CD4-positive, alpha-beta memory T cell (primary cell): Measurements from ENCODE around the gene LIX1. TPM values are rescaled to one million over a fixed set of nuclear protein-coding genes. Genes with fewer than 3 reads are reported as not detected.

Experiments used
- CTCF ChIA-PET: fragments of 350-600 bp; sonication (Branson Sonifier 250); formaldehyde crosslinking; loops from one replicate; lab custom pipeline; 2021; ENCODE audit warnings: inconsistent platforms; ENCODE audit not compliant: partially characterized antibody; lab: Charles Lee
- POLR2A ChIA-PET: fragments of 350-600 bp; sonication (Branson Sonifier 250); formaldehyde crosslinking; loops from one replicate; lab custom pipeline; 2021; ENCODE audit not compliant: partially characterized antibody; lab: Charles Lee
- DNase-seq, 5 donors: peaks; one replicate each; pipeline versions ENCODE4 v3.0.0 to v3.0.0-alpha.2; 2020 to 2022; ENCODE audit warnings: mixed read lengths in 1 of 5
- H3K27ac ChIP-seq: one replicate; pipeline ENCODE4 v1.7.0; 2013; ENCODE audit warnings: low read depth, low read length
- H3K27me3 ChIP-seq: 2 replicates; pipeline ENCODE4 v1.7.0; 2013; ENCODE audit warnings: mild to moderate bottlenecking, low read length, moderate library complexity; ENCODE audit not compliant: insufficient read depth
- H3K36me3 ChIP-seq: 2 replicates; pipeline ENCODE4 v1.7.0; 2013; ENCODE audit warnings: mild to moderate bottlenecking, low read length, moderate library complexity; ENCODE audit not compliant: insufficient read depth
- H3K4me1 ChIP-seq: 2 replicates; pipeline ENCODE4 v1.7.0; 2013; ENCODE audit warnings: mild to moderate bottlenecking, low read length, moderate library complexity; ENCODE audit not compliant: insufficient read depth
- H3K4me3 ChIP-seq, 2 donors: one replicate each; pipeline ENCODE4 v1.7.0; 2013; ENCODE audit warnings: low read length in 2 of 2, mild to moderate bottlenecking in 1 of 2
- H3K9me3 ChIP-seq, 2 donors: one replicate each; pipeline ENCODE4 v1.7.0; 2013; ENCODE audit warnings: low read length in 2 of 2, control low read depth in 1 of 2; ENCODE audit not compliant: control insufficient read depth in 1 of 2
- H3K27ac Mint-ChIP-seq, 7 donors: one replicate each; pipeline ENCODE4 v1.8.0; 2020 to 2021; ENCODE audit warnings: mixed read lengths in 7 of 7, mild to moderate bottlenecking in 6 of 7, inconsistent platforms in 3 of 7, moderate library complexity in 3 of 7
- H3K27me3 Mint-ChIP-seq, 2 donors: one replicate each; pipeline ENCODE4 v1.8.0; 2020 to 2021; ENCODE audit warnings: mixed read lengths in 2 of 2
- H3K36me3 Mint-ChIP-seq, 2 donors: one replicate each; pipeline ENCODE4 v1.8.0; 2020 to 2021; ENCODE audit warnings: mixed read lengths in 2 of 2, inconsistent platforms in 1 of 2, mild to moderate bottlenecking in 1 of 2
- H3K4me1 Mint-ChIP-seq, 4 donors: one replicate each; pipeline ENCODE4 v1.8.0; 2020 to 2021; ENCODE audit warnings: mixed read lengths in 4 of 4, mild to moderate bottlenecking in 1 of 4
- H3K4me3 Mint-ChIP-seq, 8 donors: one replicate each; pipeline ENCODE4 v1.8.0; 2020 to 2021; ENCODE audit warnings: mixed read lengths in 8 of 8, mild to moderate bottlenecking in 7 of 8, moderate library complexity in 6 of 8, inconsistent platforms in 3 of 8
- H3K9me3 Mint-ChIP-seq, 8 donors: one replicate each; pipeline ENCODE4 v1.8.0; 2020 to 2021; ENCODE audit warnings: mixed read lengths in 8 of 8, mild to moderate bottlenecking in 5 of 8, inconsistent platforms in 3 of 8, moderate library complexity in 1 of 8
- intact Hi-C: fragments of 100-400 bp; cut with micrococcal nuclease; formaldehyde crosslinking; loops from one replicate; pipeline ENCODE4 v1.15.1; 2023
- polyA plus RNA-seq, 2 donors: library from polyadenylated mRNA; unstranded; fragments of 300-500 nt; fragmentation: Illumina TruSeq; gene quantifications; one replicate each; pipeline ENCODE4 v1.2.3, GENCODE V29; 2021
- total RNA-seq, 2 experiments: library from RNA; stranded (reverse); gene quantifications; one replicate each; pipeline ENCODE4 v1.2.3, GENCODE V29; 2021

LIX1 gene
- total and polyA plus RNA-seq, 4 experiments from 2014 or later = not detected

- no peaks in the 10 kb centered on the region for H3K36me3 Mint-ChIP-seq
- intact Hi-C loops = no loop called here
- H3K4me1 Mint-ChIP-seq = peaks cover 0 to 4% (median 3%) of the 10 kb centered on the region in 4 donors
- H3K4me3 Mint-ChIP-seq = no peak overlapping the region
- ChIA-PET POLR2A (no interaction called here), CTCF (no interaction called here)
- H3K4me1 ChIP-seq = no peaks in the 10 kb centered on the region
- no peak overlapping the region for H3K27ac Mint-ChIP-seq
- H3K27me3 Mint-ChIP-seq = peaks cover 3 to 6% of the 10 kb centered on the region in 2 donors
- peaks cover 0 to 2% (median 0%) of the 10 kb centered on the region in 8 donors for H3K9me3 Mint-ChIP-seq
- DNase-seq = no peak
- no peaks in the 10 kb centered on the region for H3K9me3 ChIP-seq
- no peak overlapping the region for H3K27ac ChIP-seq
- H3K27me3 ChIP-seq = no peaks in the 10 kb centered on the region
- no peaks in the 10 kb centered on the region for H3K36me3 ChIP-seq
- no peak overlapping the region for H3K4me3 ChIP-seq
These were observed 70.4 kb downstream of the LIX1 start for GRCh38 chr5:97071993-97072392.

GRCh38 chr5:97071101-97071500 is 71.3 kb downstream of the LIX1 start:
- intact Hi-C loops = no loop called here
- no peaks in the 10 kb centered on the region for H3K4me1 ChIP-seq
- Mint-ChIP-seq H3K27me3 (peaks cover 3 to 6% of the 10 kb centered on the region in 2 donors), H3K9me3 (peaks cover 0 to 2% (median 0%) of the 10 kb centered on the region in 8 donors), H3K4me1 (peaks cover 0 to 4% (median 3%) of the 10 kb centered on the region in 4 donors), H3K4me3 (no peak overlapping the region), H3K36me3 (no peaks in the 10 kb centered on the region), H3K27ac (no peak overlapping the region)
- H3K9me3 ChIP-seq = no peaks in the 10 kb centered on the region
- H3K27ac ChIP-seq = no peak overlapping the region
- ChIA-PET POLR2A (no interaction called here), CTCF (no interaction called here)
- no peak overlapping the region for H3K4me3 ChIP-seq
- no peaks in the 10 kb centered on the region for H3K36me3 ChIP-seq
- no peaks in the 10 kb centered on the region for H3K27me3 ChIP-seq
- no peak for DNase-seq

GRCh38 chr5:97070234-97070633 is 72.2 kb downstream of the LIX1 start:
- Histone ChIP-seq H3K4me3 (no peak overlapping the region), H3K36me3 (no peaks in the 10 kb centered on the region), H3K9me3 (no peaks in the 10 kb centered on the region), H3K27me3 (no peaks in the 10 kb centered on the region), H3K4me1 (no peaks in the 10 kb centered on the region), H3K27ac (no peak overlapping the region)
- Mint-ChIP-seq H3K27ac (no peak overlapping the region), H3K4me1 (peaks cover 0 to 4% (median 3%) of the 10 kb centered on the region in 4 donors), H3K27me3 (peaks cover 3 to 6% of the 10 kb centered on the region in 2 donors), H3K4me3 (no peak overlapping the region), H3K36me3 (no peaks in the 10 kb centered on the region), H3K9me3 (peaks cover 0 to 2% (median 0%) of the 10 kb centered on the region in 8 donors)
- ChIA-PET CTCF (no interaction called here), POLR2A (no interaction called here)
- DNase-seq = no peak
- intact Hi-C loops = no loop called here

GRCh38 chr5:97067296-97067850 is 75.0 kb downstream of the LIX1 start:
- Mint-ChIP-seq H3K4me3 (no peak overlapping the region), H3K4me1 (peaks cover 0 to 4% (median 3%) of the 10 kb centered on the region in 4 donors), H3K9me3 (no peaks in the 10 kb centered on the region), H3K27me3 (peaks cover 1 to 10% of the 10 kb centered on the region in 2 donors), H3K27ac (no peak overlapping the region), H3K36me3 (no peaks in the 10 kb centered on the region)
- H3K4me3 ChIP-seq = no peak overlapping the region
- ChIA-PET POLR2A (no interaction called here), CTCF (interaction anchor here (0.7 to 1.0 kb wide), 2 partner anchors 16 to 464 kb away, joined by 3 to 4 read pairs; no protein-coding TSS in a partner anchor)
- no peaks in the 10 kb centered on the region for H3K36me3 ChIP-seq
- no peaks in the 10 kb centered on the region for H3K9me3 ChIP-seq
- DNase-seq = no peak
- H3K27me3 ChIP-seq = no peaks in the 10 kb centered on the region
- no peaks in the 10 kb centered on the region for H3K4me1 ChIP-seq
- no peak overlapping the region for H3K27ac ChIP-seq
- intact Hi-C loops = no loop called here

- DNase-seq = no peak
- H3K4me3 Mint-ChIP-seq = no peak overlapping the region
- peaks cover 0 to 6% of the 10 kb centered on the region in 2 donors for H3K36me3 Mint-ChIP-seq
- H3K27ac Mint-ChIP-seq = no peak overlapping the region
- intact Hi-C loops = no loop called here
- Histone ChIP-seq H3K36me3 (no peaks in the 10 kb centered on the region), H3K27ac (no peak overlapping the region), H3K27me3 (no peaks in the 10 kb centered on the region), H3K9me3 (no peaks in the 10 kb centered on the region), H3K4me1 (no peaks in the 10 kb centered on the region), H3K4me3 (no peak overlapping the region)
- H3K27me3 Mint-ChIP-seq = peaks cover 1 to 10% of the 10 kb centered on the region in 2 donors
- peaks cover 0 to 4% (median 3%) of the 10 kb centered on the region in 4 donors for H3K4me1 Mint-ChIP-seq
- ChIA-PET POLR2A (no interaction called here), CTCF (no interaction called here)
- H3K9me3 Mint-ChIP-seq = no peaks in the 10 kb centered on the region
These were observed 76.9 kb downstream of the LIX1 start for GRCh38 chr5:97065475-97065874.

GRCh38 chr5:97063251-97063650 is 79.2 kb downstream of the LIX1 start:
- intact Hi-C loops = no loop called here
- H3K9me3 ChIP-seq = peaks cover 0 to 4% of the 10 kb centered on the region in 2 donors
- no peaks in the 10 kb centered on the region for H3K4me1 ChIP-seq
- H3K27me3 ChIP-seq = no peaks in the 10 kb centered on the region
- no peak overlapping the region for H3K27ac ChIP-seq
- H3K27ac Mint-ChIP-seq = no peak overlapping the region
- peaks cover 0 to 12% (median 4%) of the 10 kb centered on the region in 8 donors for H3K9me3 Mint-ChIP-seq
- no peak overlapping the region for H3K4me3 Mint-ChIP-seq
- H3K4me1 Mint-ChIP-seq = peaks cover 0 to 4% (median 0%) of the 10 kb centered on the region in 4 donors
- peaks cover 0 to 7% of the 10 kb centered on the region in 2 donors for H3K27me3 Mint-ChIP-seq
- no peak for DNase-seq
- no peak overlapping the region for H3K4me3 ChIP-seq
- peaks cover 0 to 19% of the 10 kb centered on the region in 2 donors for H3K36me3 Mint-ChIP-seq
- no peaks in the 10 kb centered on the region for H3K36me3 ChIP-seq
- POLR2A ChIA-PET = no interaction called here
- CTCF ChIA-PET = no interaction called here

- POLR2A ChIA-PET = no interaction called here
- Mint-ChIP-seq H3K4me1 (no peaks in the 10 kb centered on the region), H3K27ac (no peak overlapping the region), H3K4me3 (no peak overlapping the region), H3K27me3 (peaks cover 0 to 4% of the 10 kb centered on the region in 2 donors), H3K36me3 (peaks cover 0 to 21% of the 10 kb centered on the region in 2 donors), H3K9me3 (peaks cover 0 to 12% (median 4%) of the 10 kb centered on the region in 8 donors)
- Histone ChIP-seq H3K4me3 (no peak overlapping the region), H3K4me1 (no peaks in the 10 kb centered on the region), H3K27ac (no peak overlapping the region), H3K36me3 (no peaks in the 10 kb centered on the region), H3K27me3 (no peaks in the 10 kb centered on the region), H3K9me3 (peaks cover 0 to 4% of the 10 kb centered on the region in 2 donors)
- intact Hi-C loops = no loop called here
- CTCF ChIA-PET = no interaction called here
- DNase-seq = no peak
These were observed 80.4 kb downstream of the LIX1 start for GRCh38 chr5:97062046-97062445.
